A673 (cell line): ENCODE results near the gene HS1BP3.

Experiments used
- EZH2 ChIP-seq: fragments of 200-600 bp; sonication (generic); IDR thresholded peaks from 2 replicates; pipeline ENCODE4 v1.6.1; 2017; ENCODE audit warnings: borderline replicate concordance, low read depth, mild to moderate bottlenecking, mixed read lengths, antibody characterized with exemption, low read length; ENCODE audit not compliant: poor library complexity, severe bottlenecking
- TF ChIP-seq, protein P1 (sequence below): fragments of 300-800, 200-600 bp; sonication (generic); conservative IDR thresholded peaks from 2 replicates; pipeline ENCODE4 v1.5.1; 2017; ENCODE audit warnings: low read depth, mild to moderate bottlenecking, antibody characterized with exemption, low read length, moderate library complexity, mixed read lengths

DNA sequence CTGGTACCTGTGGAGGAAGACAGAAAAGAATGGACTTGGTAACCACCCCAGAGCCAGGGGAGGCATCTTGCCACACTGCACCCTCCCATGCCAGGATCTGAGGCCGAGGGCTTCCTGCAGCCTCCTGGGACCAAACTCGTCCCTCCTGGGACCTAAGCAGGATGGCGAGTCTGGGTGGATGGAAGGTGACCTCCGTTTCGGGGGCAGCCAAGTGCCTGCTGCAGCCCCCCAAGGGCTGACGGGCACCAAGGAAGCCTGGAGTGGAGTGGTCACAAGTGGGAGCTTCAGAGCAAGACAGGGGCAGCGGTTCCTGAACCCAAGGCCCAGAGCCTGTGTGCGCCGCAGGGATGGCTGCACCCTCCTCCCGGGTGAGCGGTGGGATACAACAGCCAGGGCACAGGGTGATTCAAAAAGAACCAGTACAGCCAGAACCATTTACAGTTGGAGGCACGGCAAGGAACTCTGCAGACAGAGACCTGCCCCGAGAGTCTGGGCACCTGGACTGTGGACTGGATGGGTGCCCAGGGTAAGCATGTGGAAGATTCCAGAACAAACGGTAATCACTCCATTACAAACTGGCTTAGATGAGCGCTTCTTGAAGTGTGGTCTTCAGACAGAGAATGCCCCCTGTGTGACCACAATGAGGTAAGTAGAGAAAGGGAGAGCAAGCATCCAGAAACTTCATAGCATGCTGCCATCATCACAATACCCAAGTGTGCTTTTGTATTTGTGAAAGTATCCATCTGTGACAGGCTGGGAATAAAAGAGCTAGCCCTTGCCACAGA, 12.1 kb downstream of the HS1BP3 start:
- TF ChIP-seq, protein P1, sequence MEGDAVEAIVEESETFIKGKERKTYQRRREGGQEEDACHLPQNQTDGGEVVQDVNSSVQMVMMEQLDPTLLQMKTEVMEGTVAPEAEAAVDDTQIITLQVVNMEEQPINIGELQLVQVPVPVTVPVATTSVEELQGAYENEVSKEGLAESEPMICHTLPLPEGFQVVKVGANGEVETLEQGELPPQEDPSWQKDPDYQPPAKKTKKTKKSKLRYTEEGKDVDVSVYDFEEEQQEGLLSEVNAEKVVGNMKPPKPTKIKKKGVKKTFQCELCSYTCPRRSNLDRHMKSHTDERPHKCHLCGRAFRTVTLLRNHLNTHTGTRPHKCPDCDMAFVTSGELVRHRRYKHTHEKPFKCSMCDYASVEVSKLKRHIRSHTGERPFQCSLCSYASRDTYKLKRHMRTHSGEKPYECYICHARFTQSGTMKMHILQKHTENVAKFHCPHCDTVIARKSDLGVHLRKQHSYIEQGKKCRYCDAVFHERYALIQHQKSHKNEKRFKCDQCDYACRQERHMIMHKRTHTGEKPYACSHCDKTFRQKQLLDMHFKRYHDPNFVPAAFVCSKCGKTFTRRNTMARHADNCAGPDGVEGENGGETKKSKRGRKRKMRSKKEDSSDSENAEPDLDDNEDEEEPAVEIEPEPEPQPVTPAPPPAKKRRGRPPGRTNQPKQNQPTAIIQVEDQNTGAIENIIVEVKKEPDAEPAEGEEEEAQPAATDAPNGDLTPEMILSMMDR = no peak
- TF ChIP-seq EZH2 = no peak
